Non-pigmented ciliary epithelial cell (primary cell): Measurements from ENCODE around the gene SYTL5.

Experiments used
- DNase-seq: peaks from one replicate; pipeline ENCODE4 v3.0.0-alpha.2; 2010; ENCODE audit warnings: low read depth

Gene SYTL5

GRCh38 chrX:38138900-38139299 is 132.5 kb downstream of the SYTL5 start:
- no peak for DNase-seq

GRCh38 chrX:38142610-38143009 is 136.3 kb downstream of the SYTL5 start:
- peak; percentile 10 for DNase-seq

GRCh38 chrX:38149016-38149415 is 142.7 kb downstream of the SYTL5 start:
- DNase-seq: no peak

GRCh38 chrX:38150993-38151392 is 144.6 kb downstream of the SYTL5 start:
- DNase-seq: no peak

GRCh38 chrX:38151441-38151840 is 145.1 kb downstream of the SYTL5 start:
- peak; percentile 54 for DNase-seq

GRCh38 chrX:38154340-38154739 is 148.0 kb downstream of the SYTL5 start:
- no peak for DNase-seq

GRCh38 chrX:38154818-38155217 is 148.5 kb downstream of the SYTL5 start:
- DNase-seq: no peak

GRCh38 chrX:38156838-38157237 is 150.5 kb downstream of the SYTL5 start:
- DNase-seq: no peak

GRCh38 chrX:38163193-38163592 is 156.8 kb downstream of the SYTL5 start:
- DNase-seq: no peak

GRCh38 chrX:38165023-38165422 is 158.7 kb downstream of the SYTL5 start:
- no peak for DNase-seq

- no peak for DNase-seq
Measured at GRCh38 chrX:38166478-38167083, 160.2 kb downstream of the SYTL5 start.

- no peak for DNase-seq
Measured at GRCh38 chrX:38170556-38170955, 164.2 kb downstream of the SYTL5 start.

GRCh38 chrX:38172596-38172995 is 166.2 kb downstream of the SYTL5 start:
- DNase-seq: no peak

GRCh38 chrX:38175139-38175538 is 168.8 kb downstream of the SYTL5 start:
- DNase-seq: no peak

- DNase-seq: no peak
Measured at GRCh38 chrX:38178396-38178795, 172.0 kb downstream of the SYTL5 start.
